Natural killer cell treated with Interleukin-12 subunit alpha and Interleukin-12 subunit beta and Interleukin-15 and Interleukin-18, amount 100 ng/mL, for 72 hours (primary cell): ENCODE measurements around the gene RBM20. TPM values are rescaled to one million over a fixed set of nuclear protein-coding genes. Genes with fewer than 3 reads are reported as not detected.
"Not testable (repeated sequence)": the region's sequence is repeated elsewhere in the genome, so short reads cannot be mapped to it uniquely, and the experiment has no call there.

Experiments used
- ATAC-seq, 2 donors: fragments of 150-1000 bp; cut with Tn5 transposase in 1 of 2; sonication (Bioruptor Pico), chemical (Tn5 transposase) in 1 of 2; 2 replicates each; pipeline ENCODE4 v1.10.0; 2021
- DNase-seq: peaks from one replicate; pipeline ENCODE4 v3.0.0; 2022; ENCODE audit warnings: low spot score
- H3K27ac Mint-ChIP-seq, 2 donors: 1 replicate in 1 of 2; 2 replicates in 1 of 2; pipeline ENCODE4 v1.8.0; 2022; ENCODE audit warnings: mixed read lengths in 2 of 2, mild to moderate bottlenecking in 1 of 2, moderate library complexity in 1 of 2
- H3K27me3 Mint-ChIP-seq, 2 donors: 1 replicate in 1 of 2; 2 replicates in 1 of 2; pipeline ENCODE4 v1.8.0; 2022; ENCODE audit warnings: mixed read lengths in 2 of 2
- H3K36me3 Mint-ChIP-seq: one replicate; pipeline ENCODE4 v1.8.0; 2022; ENCODE audit warnings: mixed read lengths
- H3K4me1 Mint-ChIP-seq, 2 donors: 1 replicate in 1 of 2; 2 replicates in 1 of 2; pipeline ENCODE4 v1.8.0; 2022; ENCODE audit warnings: low read depth in 2 of 2, mixed read lengths in 2 of 2, mild to moderate bottlenecking in 1 of 2
- H3K4me3 Mint-ChIP-seq: one replicate; pipeline ENCODE4 v1.8.0; 2022; ENCODE audit warnings: mixed read lengths
- H3K9me3 Mint-ChIP-seq: 2 replicates; pipeline ENCODE4 v1.8.0; 2022; ENCODE audit warnings: mixed read lengths
- total RNA-seq, 2 donors: library from RNA; stranded (reverse); gene quantifications; one replicate each; pipeline ENCODE4 v1.2.3, GENCODE V29; 2022

The RBM20 gene
- total RNA-seq, 2 donors from 2014 or later, result not detected

GRCh38 chr10:110664483-110665420, 20.6 kb downstream of the RBM20 start:
- ATAC-seq, result no peak
- peaks cover 29 to 34% of the 10 kb centered on the region in 2 donors for H3K27me3 Mint-ChIP-seq
- H3K4me1 Mint-ChIP-seq, result peaks cover 4 to 7% of the 10 kb centered on the region in 2 donors

GRCh38 chr10:110666259-110666658, 22.1 kb downstream of the RBM20 start:
- H3K27ac Mint-ChIP-seq, DNase-seq, H3K9me3 Mint-ChIP-seq, ATAC-seq, H3K4me3 Mint-ChIP-seq, H3K4me1 Mint-ChIP-seq, H3K36me3 Mint-ChIP-seq: not testable (repeated sequence)
- H3K27me3 Mint-ChIP-seq, result peaks cover 29 to 30% of the 10 kb centered on the region in 2 donors

More at GRCh38 chr10:110664483-110665420, 20.6 kb downstream of the RBM20 start:
- Mint-ChIP-seq H3K4me3 (no peak overlapping the region), H3K9me3 (no peaks in the 10 kb centered on the region), H3K36me3 (no peaks in the 10 kb centered on the region), H3K27ac (no peak overlapping the region)
- no peak for DNase-seq

- no peak for DNase-seq
- Mint-ChIP-seq H3K27ac (no peak overlapping the region), H3K27me3 (peaks cover 27 to 29% of the 10 kb centered on the region in 2 donors), H3K4me1 (peaks cover 3 to 4% of the 10 kb centered on the region in 2 donors), H3K4me3 (no peak overlapping the region), H3K9me3 (no peaks in the 10 kb centered on the region), H3K36me3 (no peaks in the 10 kb centered on the region)
- ATAC-seq, result no peak
Measured at GRCh38 chr10:110666673-110667072, 22.5 kb downstream of the RBM20 start.

- no peaks in the 10 kb centered on the region for H3K9me3 Mint-ChIP-seq
- peaks cover 3 to 9% of the 10 kb centered on the region in 2 donors for H3K4me1 Mint-ChIP-seq
- ATAC-seq, result no peak
- no peak for DNase-seq
- H3K27ac Mint-ChIP-seq, result no peak overlapping the region
- H3K4me3 Mint-ChIP-seq, result no peak overlapping the region
- peaks cover 24 to 28% of the 10 kb centered on the region in 2 donors for H3K27me3 Mint-ChIP-seq
- H3K36me3 Mint-ChIP-seq, result no peaks in the 10 kb centered on the region
Measured at GRCh38 chr10:110667620-110668343, 23.6 kb downstream of the RBM20 start.

- Mint-ChIP-seq H3K27me3 (peaks cover 20 to 23% of the 10 kb centered on the region in 2 donors), H3K4me3 (no peak overlapping the region), H3K27ac (no peak overlapping the region), H3K36me3 (no peaks in the 10 kb centered on the region), H3K4me1 (peaks cover 3 to 12% of the 10 kb centered on the region in 2 donors), H3K9me3 (no peaks in the 10 kb centered on the region)
- no peak for ATAC-seq
- DNase-seq, result no peak
Measured at GRCh38 chr10:110668443-110668842, 24.3 kb downstream of the RBM20 start.

- Mint-ChIP-seq H3K36me3 (no peaks in the 10 kb centered on the region), H3K27ac (no peak overlapping the region), H3K4me3 (no peak overlapping the region), H3K9me3 (no peaks in the 10 kb centered on the region), H3K27me3 (peaks cover 23 to 26% of the 10 kb centered on the region in 2 donors), H3K4me1 (peaks cover 3 to 12% of the 10 kb centered on the region in 2 donors)
- ATAC-seq, result no peak
- no peak for DNase-seq
Measured at GRCh38 chr10:110670335-110670734, 26.2 kb downstream of the RBM20 start.

GRCh38 chr10:110671788-110672579, 27.8 kb downstream of the RBM20 start:
- Mint-ChIP-seq H3K27me3 (peaks cover 10 to 18% of the 10 kb centered on the region in 2 donors), H3K36me3 (no peaks in the 10 kb centered on the region), H3K4me3 (peak overlapping the region; percentile 82), H3K9me3 (no peaks in the 10 kb centered on the region), H3K4me1 (peaks cover 3 to 12% of the 10 kb centered on the region in 2 donors), H3K27ac (peak overlapping the region; percentile 73 to 81)
- peak; percentile 95 to 96 for ATAC-seq
- DNase-seq, result peak; percentile 84

GRCh38 chr10:110672580-110672919, 28.4 kb downstream of the RBM20 start:
- peak overlapping the region; percentile 82 for H3K4me3 Mint-ChIP-seq
- no peaks in the 10 kb centered on the region for H3K9me3 Mint-ChIP-seq
- no peaks in the 10 kb centered on the region for H3K36me3 Mint-ChIP-seq
- ATAC-seq (peak in 1 of 2 donors; percentile 61), DNase-seq (no peak)
- H3K4me1 Mint-ChIP-seq, result peaks cover 3 to 12% of the 10 kb centered on the region in 2 donors
- peak overlapping the region; percentile 73 to 81 for H3K27ac Mint-ChIP-seq
- peaks cover 9 to 14% of the 10 kb centered on the region in 2 donors for H3K27me3 Mint-ChIP-seq

- DNase-seq (no peak), ATAC-seq (no peak)
- H3K27me3 Mint-ChIP-seq, result peaks cover 6 to 15% of the 10 kb centered on the region in 2 donors
Measured at GRCh38 chr10:110676016-110676415, 31.9 kb downstream of the RBM20 start.

GRCh38 chr10:110679486-110680272, 35.5 kb downstream of the RBM20 start:
- ATAC-seq, result no peak
- DNase-seq, result no peak
- Mint-ChIP-seq H3K9me3 (no peaks in the 10 kb centered on the region), H3K4me3 (no peak overlapping the region), H3K36me3 (no peaks in the 10 kb centered on the region), H3K27ac (no peak overlapping the region), H3K27me3 (peaks cover 25% of the 10 kb centered on the region in 2 donors), H3K4me1 (peaks cover 0 to 3% of the 10 kb centered on the region in 2 donors)

More at GRCh38 chr10:110676016-110676415, 31.9 kb downstream of the RBM20 start:
- peaks cover 6 to 12% of the 10 kb centered on the region in 2 donors for H3K4me1 Mint-ChIP-seq
- no peaks in the 10 kb centered on the region for H3K36me3 Mint-ChIP-seq
- no peaks in the 10 kb centered on the region for H3K9me3 Mint-ChIP-seq
- H3K27ac Mint-ChIP-seq, result no peak overlapping the region
- no peak overlapping the region for H3K4me3 Mint-ChIP-seq

- Mint-ChIP-seq H3K9me3 (no peaks in the 10 kb centered on the region), H3K4me1 (peaks cover 0 to 3% of the 10 kb centered on the region in 2 donors), H3K27me3 (peaks cover 26 to 33% of the 10 kb centered on the region in 2 donors), H3K4me3 (no peak overlapping the region), H3K36me3 (no peaks in the 10 kb centered on the region), H3K27ac (no peak overlapping the region)
- DNase-seq (no peak), ATAC-seq (no peak)
Measured at GRCh38 chr10:110680273-110681020, 36.3 kb downstream of the RBM20 start.

GRCh38 chr10:110681023-110681681, 37.0 kb downstream of the RBM20 start:
- H3K36me3 Mint-ChIP-seq, result no peaks in the 10 kb centered on the region
- no peaks in the 10 kb centered on the region for H3K9me3 Mint-ChIP-seq
- DNase-seq (no peak), ATAC-seq (peak in 1 of 2 donors; percentile 63)
- H3K27me3 Mint-ChIP-seq, result peaks cover 27 to 36% of the 10 kb centered on the region in 2 donors
- no peak overlapping the region for H3K4me3 Mint-ChIP-seq
- H3K27ac Mint-ChIP-seq, result no peak overlapping the region
- H3K4me1 Mint-ChIP-seq, result peaks cover 0 to 3% of the 10 kb centered on the region in 2 donors
